Osteocyte (in vitro differentiated cells): Measurements from ENCODE around the gene POLRMT. TPM values are rescaled to one million over a fixed set of nuclear protein-coding genes. Genes with fewer than 3 reads are reported as not detected.

Experiments
- DNase-seq: peaks from one replicate; pipeline ENCODE4 v3.0.0; 2021; ENCODE audit warnings: mixed read lengths; ENCODE audit not compliant: unreplicated experiment; ENCODE audit errors: extremely low spot score
- H3K27ac Mint-ChIP-seq: one replicate; pipeline ENCODE4 v1.8.0; 2021; ENCODE audit warnings: mild to moderate bottlenecking, mixed read lengths; ENCODE audit not compliant: unreplicated experiment
- H3K27me3 Mint-ChIP-seq: one replicate; pipeline ENCODE4 v1.8.0; 2021; ENCODE audit warnings: mixed read lengths; ENCODE audit not compliant: unreplicated experiment
- H3K36me3 Mint-ChIP-seq: one replicate; pipeline ENCODE4 v1.8.0; 2021; ENCODE audit warnings: mixed read lengths; ENCODE audit not compliant: unreplicated experiment
- H3K4me1 Mint-ChIP-seq: one replicate; pipeline ENCODE4 v1.8.0; 2021; ENCODE audit warnings: mixed read lengths; ENCODE audit not compliant: unreplicated experiment
- H3K4me3 Mint-ChIP-seq: one replicate; pipeline ENCODE4 v1.8.0; 2021; ENCODE audit warnings: mild to moderate bottlenecking, moderate library complexity, mixed read lengths; ENCODE audit not compliant: unreplicated experiment
- H3K9me3 Mint-ChIP-seq: one replicate; pipeline ENCODE4 v1.8.0; 2021; ENCODE audit warnings: mixed read lengths; ENCODE audit not compliant: unreplicated experiment
- total RNA-seq: library from RNA; stranded (reverse); gene quantifications from 2 replicates; pipeline ENCODE4 v1.2.1, GENCODE V29; 2021
- TF ChIP-seq, protein P1 (sequence below): fragments of 200-600 bp; sonication (generic); IDR thresholded peaks from 2 replicates; pipeline ENCODE4 v1.5.0; 2021; ENCODE audit warnings: antibody characterized with exemption, mild to moderate bottlenecking, moderate library complexity

Gene POLRMT
- total RNA-seq, 1 donor from 2014 or later: 44.6 TPM

DNA sequence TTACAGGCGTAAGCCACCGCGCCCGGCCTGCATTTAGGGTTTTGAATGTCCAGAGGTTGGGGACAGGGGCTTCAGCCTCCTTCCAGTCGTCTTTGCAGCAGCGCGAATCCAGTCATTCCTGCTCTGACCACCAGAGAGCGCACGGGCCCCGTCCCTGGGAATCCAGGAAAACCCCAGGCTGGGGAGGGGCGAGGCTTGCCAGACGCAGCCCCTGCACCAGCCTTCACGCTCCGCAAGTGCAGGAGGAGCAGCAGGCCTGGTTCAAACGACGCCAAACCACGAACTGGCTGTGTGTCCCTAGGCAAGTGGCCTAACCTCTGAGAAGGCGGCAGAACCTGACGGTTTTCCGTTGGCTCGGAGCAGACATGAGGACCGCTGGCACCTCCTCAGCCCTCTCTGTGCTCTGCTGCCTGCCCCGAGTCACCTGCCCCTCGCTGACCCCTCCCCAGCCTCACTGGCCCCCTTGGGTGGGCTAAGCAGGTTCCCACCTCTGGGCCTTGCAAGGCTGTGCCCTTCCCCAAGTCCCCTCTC, 31.6 kb upstream of the POLRMT start:
- Mint-ChIP-seq H3K9me3 (peaks cover 4% of the 10 kb centered on the region), H3K27ac (peak overlapping the region; percentile 52), H3K36me3 (no peaks in the 10 kb centered on the region), H3K27me3 (no peaks in the 10 kb centered on the region), H3K4me1 (peaks cover 36% of the 10 kb centered on the region), H3K4me3 (peak overlapping the region; percentile 53)
- peak; percentile 95 for DNase-seq
- TF ChIP-seq, protein P1, sequence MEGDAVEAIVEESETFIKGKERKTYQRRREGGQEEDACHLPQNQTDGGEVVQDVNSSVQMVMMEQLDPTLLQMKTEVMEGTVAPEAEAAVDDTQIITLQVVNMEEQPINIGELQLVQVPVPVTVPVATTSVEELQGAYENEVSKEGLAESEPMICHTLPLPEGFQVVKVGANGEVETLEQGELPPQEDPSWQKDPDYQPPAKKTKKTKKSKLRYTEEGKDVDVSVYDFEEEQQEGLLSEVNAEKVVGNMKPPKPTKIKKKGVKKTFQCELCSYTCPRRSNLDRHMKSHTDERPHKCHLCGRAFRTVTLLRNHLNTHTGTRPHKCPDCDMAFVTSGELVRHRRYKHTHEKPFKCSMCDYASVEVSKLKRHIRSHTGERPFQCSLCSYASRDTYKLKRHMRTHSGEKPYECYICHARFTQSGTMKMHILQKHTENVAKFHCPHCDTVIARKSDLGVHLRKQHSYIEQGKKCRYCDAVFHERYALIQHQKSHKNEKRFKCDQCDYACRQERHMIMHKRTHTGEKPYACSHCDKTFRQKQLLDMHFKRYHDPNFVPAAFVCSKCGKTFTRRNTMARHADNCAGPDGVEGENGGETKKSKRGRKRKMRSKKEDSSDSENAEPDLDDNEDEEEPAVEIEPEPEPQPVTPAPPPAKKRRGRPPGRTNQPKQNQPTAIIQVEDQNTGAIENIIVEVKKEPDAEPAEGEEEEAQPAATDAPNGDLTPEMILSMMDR: peak; percentile 98

DNA sequence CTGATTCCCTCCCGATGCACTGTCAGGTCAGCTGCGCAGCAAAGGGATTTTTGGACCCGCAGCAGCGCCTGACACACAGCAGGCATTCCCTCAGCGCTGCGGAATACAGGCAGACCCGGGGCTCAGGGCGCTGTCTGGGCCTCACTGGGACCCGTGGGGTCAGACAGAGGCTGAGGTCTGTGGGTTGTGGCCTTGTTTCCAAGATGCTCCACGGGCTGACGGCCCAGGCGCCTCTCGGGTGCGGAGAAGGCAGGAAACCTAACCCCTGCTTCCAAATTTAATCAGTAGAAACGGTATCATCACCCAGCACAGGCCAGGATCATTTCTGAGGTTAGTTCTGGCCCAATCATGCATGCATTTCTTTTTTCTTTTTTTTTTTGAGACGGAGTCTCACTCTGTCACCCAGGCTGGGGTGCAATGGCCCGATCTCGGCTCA, 30.4 kb upstream of the POLRMT start:
- Mint-ChIP-seq H3K36me3 (no peaks in the 10 kb centered on the region), H3K9me3 (no peaks in the 10 kb centered on the region), H3K4me3 (peak overlapping the region; percentile 70), H3K4me1 (peaks cover 37% of the 10 kb centered on the region), H3K27me3 (no peaks in the 10 kb centered on the region), H3K27ac (peak overlapping the region; percentile 80)
- no peak for DNase-seq
- TF ChIP-seq, protein P1: no peak

DNA sequence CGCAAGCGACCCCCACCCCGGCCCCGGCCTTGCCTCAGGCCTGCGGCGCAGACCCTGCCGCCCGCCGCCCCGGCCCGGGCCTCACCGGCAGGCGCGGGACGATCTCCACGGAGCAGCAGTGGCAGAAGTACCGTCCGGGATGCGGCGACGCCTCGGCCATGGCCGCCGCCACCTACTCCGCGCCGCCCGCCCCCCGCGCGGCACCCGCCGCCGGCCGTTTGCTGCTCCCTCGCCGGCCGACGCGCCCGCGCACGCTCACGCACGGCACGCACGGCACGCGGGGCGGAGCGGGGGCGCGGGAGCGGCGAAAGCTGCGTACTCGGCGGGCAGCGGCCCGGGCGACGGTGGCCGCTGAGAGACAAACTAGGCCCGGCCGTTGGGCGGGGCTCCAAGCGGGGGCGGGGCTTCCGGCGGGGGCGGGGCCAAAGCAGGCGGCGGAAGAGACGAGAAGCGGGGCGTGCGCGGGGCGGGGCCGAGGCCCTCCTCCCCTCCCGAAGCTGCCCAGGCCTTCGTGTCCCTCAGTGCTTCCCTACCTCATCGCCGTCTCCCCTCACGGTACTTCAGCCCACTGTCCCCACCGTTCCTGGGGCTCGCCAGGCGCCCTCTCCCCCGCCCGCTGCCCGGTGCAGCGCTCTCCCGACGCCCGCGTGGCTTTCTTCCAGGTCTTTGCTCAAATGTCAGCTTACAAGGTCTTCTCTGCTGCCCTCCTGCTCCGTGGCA, 29.8 kb upstream of the POLRMT start, which contains the start of gene RNF126:
Gene RNF126, minus strand, starts transcription at position 253 of the 720 bp plus-strand sequence. Its CDS starts 93 bp downstream, at position 160.
- H3K4me1 Mint-ChIP-seq: peaks cover 36% of the 10 kb centered on the region
- peak; percentile 96 for DNase-seq
- TF ChIP-seq, protein P1: no peak
- H3K36me3 Mint-ChIP-seq: no peaks in the 10 kb centered on the region
- no peaks in the 10 kb centered on the region for H3K9me3 Mint-ChIP-seq
- peak within 1 kb of the TSS; percentile 79 for H3K4me3 Mint-ChIP-seq
- peak within 1 kb of the TSS; percentile 80 for H3K27ac Mint-ChIP-seq
- no peaks in the 10 kb centered on the region for H3K27me3 Mint-ChIP-seq

DNA sequence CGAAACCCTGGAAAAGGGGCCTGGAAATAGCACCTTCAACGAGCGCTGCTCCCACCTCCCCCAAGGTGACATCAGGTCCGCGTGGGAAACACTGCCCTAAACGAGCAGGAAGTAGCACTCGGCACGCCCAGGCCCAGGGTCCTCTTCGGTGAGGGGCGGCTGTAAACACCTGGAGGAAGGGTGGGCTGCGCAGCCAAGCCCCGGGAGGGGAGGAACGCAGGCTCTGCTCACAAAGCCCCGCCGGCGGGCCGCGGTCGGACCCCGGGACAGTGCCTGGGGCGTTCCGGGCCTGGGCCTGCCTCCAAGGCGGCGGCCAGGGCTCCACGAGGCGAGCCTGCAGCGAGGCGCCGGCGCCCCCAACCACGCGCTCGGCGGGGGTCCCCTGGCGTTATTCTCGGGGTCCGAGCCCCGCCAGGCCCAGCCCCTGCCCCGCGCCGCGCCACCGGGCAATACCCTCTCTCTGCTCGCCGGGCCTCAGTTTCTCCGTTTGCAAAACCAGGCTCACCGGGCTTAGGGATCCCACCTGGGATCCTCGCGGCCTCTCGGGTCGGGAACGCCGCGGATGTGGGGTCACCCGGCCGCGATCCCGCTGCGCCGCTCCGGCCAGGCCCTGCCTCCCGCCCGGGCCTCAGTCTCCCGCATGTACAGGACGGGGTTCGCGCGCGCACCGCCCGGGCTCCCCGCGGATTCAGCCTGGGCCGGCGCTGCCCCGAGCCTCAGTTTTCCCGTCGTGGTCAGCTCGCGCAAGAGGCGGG, 29.0 kb upstream of the POLRMT start:
- no peak for DNase-seq
- peak overlapping the region; percentile 69 for H3K27ac Mint-ChIP-seq
- peaks cover 36% of the 10 kb centered on the region for H3K4me1 Mint-ChIP-seq
- TF ChIP-seq, protein P1: no peak
- H3K27me3 Mint-ChIP-seq: no peaks in the 10 kb centered on the region
- H3K36me3 Mint-ChIP-seq: no peaks in the 10 kb centered on the region
- H3K4me3 Mint-ChIP-seq: peak overlapping the region; percentile 79
- H3K9me3 Mint-ChIP-seq: no peaks in the 10 kb centered on the region
